ENCODE data around the gene IZUMO3.

The IZUMO3 gene

DNA sequence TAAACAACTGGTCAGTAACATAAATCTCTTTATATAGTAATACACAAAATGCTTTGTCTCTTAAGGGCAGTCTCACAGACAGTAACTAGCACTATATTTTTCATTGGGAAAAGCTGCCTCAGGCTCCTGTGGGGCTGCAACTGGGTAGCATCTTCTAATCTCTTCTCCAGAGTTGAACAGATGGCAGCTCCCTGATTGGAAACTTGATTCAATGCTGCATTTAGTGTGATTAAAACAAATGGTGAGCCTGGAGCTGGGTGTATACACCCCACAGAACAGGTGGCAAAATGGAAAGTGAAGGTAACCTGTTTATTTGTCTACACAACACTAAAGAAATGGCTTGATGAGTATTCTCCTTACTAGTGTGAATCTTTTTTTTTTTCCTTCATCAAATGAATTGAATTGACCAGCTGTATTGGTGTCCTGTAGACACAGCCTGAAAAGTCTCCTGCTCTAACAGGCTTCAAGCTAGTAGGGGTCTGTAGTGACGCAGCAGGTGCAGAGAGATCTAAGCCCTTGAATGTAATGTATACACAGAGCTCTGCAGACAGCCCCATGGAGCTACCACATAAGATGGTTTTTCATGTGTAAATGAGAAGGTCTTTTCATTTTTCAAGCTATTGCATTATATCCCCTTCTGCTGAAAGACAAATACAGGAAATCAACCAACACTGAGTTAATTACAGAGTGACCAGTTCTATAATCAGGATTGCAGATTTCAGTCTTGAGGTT is 43.3 kb downstream of the IZUMO3 start:
- TF ChIP-seq, protein P1, sequence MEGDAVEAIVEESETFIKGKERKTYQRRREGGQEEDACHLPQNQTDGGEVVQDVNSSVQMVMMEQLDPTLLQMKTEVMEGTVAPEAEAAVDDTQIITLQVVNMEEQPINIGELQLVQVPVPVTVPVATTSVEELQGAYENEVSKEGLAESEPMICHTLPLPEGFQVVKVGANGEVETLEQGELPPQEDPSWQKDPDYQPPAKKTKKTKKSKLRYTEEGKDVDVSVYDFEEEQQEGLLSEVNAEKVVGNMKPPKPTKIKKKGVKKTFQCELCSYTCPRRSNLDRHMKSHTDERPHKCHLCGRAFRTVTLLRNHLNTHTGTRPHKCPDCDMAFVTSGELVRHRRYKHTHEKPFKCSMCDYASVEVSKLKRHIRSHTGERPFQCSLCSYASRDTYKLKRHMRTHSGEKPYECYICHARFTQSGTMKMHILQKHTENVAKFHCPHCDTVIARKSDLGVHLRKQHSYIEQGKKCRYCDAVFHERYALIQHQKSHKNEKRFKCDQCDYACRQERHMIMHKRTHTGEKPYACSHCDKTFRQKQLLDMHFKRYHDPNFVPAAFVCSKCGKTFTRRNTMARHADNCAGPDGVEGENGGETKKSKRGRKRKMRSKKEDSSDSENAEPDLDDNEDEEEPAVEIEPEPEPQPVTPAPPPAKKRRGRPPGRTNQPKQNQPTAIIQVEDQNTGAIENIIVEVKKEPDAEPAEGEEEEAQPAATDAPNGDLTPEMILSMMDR (IDR thresholded peaks at IDR 0.05), result no peak

DNA sequence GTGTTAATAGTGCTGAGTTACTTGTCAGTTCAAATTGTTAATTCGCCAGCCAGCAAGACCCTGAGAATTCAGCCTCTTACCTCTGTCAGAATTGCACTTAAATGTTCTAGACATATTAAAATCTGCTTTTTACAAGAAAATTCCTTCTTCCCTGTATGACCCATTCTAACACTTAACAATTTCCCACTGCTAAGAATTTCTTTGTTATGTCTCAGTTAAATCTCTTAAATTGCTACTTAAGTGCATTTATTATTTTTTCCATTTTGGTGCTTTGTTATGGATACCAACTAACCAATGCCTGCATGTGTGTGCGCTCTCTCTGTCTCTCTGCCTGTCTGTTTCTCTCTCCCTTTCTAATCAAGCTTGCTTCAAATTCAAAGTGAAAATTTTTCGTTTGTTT is 44.9 kb downstream of the IZUMO3 start:
- TF ChIP-seq, protein P1 (IDR thresholded peaks at IDR 0.05), result no peak

DNA sequence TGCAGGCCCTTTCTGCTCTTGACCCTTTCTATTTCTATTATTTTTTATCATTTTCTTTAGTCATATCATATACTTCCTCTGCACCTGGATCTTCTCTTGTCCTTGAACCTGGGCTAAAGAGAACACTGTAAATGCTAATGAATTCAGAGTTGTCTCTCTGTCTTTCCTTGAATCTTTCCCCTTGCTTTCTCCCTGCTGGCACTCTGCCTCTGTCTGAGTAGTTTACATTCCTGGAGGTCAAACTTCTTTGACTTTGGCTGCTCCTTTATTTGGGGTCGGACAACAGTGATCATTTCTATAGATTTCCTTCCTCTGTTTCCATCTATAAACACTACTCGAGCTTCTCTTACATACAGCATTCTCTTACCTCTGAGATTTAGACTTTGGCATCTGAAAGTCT is 47.1 kb downstream of the IZUMO3 start:
- TF ChIP-seq, protein P1 (IDR thresholded peaks at IDR 0.05), result no peak

DNA sequence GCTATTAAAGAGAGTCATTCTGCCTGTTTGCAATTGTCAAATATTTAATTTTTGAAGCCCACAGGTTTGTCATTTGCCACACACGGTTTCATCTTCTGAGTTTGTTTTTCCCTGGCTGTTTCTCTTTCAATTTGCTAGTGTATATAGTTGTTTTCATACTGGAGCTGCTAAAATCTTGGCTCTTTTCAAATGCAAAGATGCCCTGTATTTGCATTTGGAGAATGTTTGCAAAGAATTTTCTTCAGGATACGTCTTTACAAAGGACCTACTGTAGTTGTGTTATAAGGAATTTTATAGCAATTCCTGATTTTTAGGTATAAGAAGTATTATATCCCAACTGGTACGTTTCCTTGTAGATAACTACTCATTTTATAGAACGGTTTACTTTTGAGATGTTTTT is 48.0 kb downstream of the IZUMO3 start:
- TF ChIP-seq, protein P1 (IDR thresholded peaks at IDR 0.05), result no peak
